ENCODE results near the gene BHLHA15. TPM values are rescaled to one million over a fixed set of nuclear protein-coding genes. Genes with fewer than 3 reads are reported as not detected.
A peak's percentile ranks its signal among the peaks of the same experiment; 100 is the strongest.

The BHLHA15 gene
- polyA plus RNA-seq, 1 experiment = not detected

DNA sequence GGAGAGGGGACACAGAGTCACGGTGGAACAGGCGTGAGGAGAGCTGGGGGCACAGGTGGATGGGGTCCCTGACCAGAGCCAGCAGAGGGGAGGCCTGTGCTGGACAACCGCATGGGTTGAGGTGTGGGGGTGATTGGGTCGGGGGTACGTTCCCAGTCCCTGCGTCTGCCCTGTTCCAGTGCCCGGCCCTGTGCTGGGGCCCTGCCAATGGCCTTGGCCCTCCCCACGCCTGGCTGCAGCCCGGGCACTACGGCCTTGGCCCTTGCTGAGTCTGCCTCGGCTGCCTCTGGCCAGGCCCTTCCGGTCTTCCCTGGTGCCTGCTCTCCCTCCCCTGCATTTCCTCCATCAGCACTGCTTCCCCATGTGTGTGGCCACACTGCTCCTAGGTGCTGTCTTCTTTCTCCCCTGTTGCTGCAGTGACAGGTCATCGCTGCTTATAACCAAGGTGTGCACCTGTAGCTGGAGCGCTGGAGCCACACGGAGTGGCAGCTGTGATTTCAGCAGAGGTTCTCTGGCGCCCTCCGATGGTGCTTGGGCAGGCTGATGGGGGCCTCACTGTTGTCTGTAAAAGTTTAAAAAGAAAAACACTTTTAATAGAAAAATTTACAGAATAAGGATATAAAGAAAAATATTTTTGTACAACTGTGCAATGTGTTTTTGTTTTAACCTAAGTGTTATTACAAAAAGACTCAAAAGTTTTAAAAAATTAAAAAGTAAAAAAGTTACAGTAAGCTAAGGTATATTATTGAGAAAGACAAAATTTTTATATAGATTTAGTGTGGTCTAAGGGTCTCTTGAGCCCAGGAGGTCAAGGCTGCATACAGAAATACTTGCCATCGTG lies 45.2 kb upstream of the BHLHA15 start:
- POLR2A ChIA-PET = no interaction called here
- Histone ChIP-seq H3K9me3 (ENCODE audit: control insufficient read depth, insufficient read depth, low read length) (no peaks in the 10 kb centered on the region), H3K4me3 (ENCODE audit: low read depth, low read length) (no peak overlapping the region), H3K27me3 (ENCODE audit: control insufficient read depth, insufficient read depth, low read length) (no peaks in the 10 kb centered on the region), H3K27ac (ENCODE audit: low read depth, low read length) (no peak overlapping the region)
- TF ChIP-seq, protein P1, sequence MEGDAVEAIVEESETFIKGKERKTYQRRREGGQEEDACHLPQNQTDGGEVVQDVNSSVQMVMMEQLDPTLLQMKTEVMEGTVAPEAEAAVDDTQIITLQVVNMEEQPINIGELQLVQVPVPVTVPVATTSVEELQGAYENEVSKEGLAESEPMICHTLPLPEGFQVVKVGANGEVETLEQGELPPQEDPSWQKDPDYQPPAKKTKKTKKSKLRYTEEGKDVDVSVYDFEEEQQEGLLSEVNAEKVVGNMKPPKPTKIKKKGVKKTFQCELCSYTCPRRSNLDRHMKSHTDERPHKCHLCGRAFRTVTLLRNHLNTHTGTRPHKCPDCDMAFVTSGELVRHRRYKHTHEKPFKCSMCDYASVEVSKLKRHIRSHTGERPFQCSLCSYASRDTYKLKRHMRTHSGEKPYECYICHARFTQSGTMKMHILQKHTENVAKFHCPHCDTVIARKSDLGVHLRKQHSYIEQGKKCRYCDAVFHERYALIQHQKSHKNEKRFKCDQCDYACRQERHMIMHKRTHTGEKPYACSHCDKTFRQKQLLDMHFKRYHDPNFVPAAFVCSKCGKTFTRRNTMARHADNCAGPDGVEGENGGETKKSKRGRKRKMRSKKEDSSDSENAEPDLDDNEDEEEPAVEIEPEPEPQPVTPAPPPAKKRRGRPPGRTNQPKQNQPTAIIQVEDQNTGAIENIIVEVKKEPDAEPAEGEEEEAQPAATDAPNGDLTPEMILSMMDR (IDR thresholded peaks at IDR 0.05; ENCODE audit: low read depth, low read length) = peak; percentile 63
- DNase-seq (ENCODE audit: low read depth, low spot score) = no peak
- CTCF ChIA-PET = interaction anchor here (0.6 to 10.3 kb wide), 20 partner anchors 8 to 1062 kb away, joined by 3 to 474 read pairs (median 4); partner anchors contain the start of gene LMTK2

DNA sequence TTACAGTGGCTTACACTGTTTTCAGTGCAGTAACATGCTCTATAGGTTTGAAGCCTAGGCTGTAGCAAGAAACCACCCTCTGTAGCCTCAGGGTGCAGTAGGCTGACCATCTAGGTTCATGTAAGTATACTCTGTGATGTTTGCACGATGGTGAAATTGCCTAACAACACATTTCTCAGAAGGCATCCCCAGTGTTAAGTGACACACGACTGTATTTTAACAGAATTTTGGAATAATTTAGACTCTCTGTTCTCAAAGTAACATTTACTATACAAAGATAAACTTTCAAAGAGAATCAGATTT lies 44.6 kb upstream of the BHLHA15 start:
- H3K9me3 ChIP-seq (ENCODE audit: control insufficient read depth, insufficient read depth, low read length) = no peaks in the 10 kb centered on the region
- TF ChIP-seq, protein P1 (IDR thresholded peaks at IDR 0.05; ENCODE audit: low read depth, low read length) = no peak
- H3K27me3 ChIP-seq (ENCODE audit: control insufficient read depth, insufficient read depth, low read length) = no peaks in the 10 kb centered on the region
- POLR2A ChIA-PET = no interaction called here
- DNase-seq (ENCODE audit: low read depth, low spot score) = no peak
- no peak overlapping the region for H3K27ac ChIP-seq (ENCODE audit: low read depth, low read length)
- CTCF ChIA-PET = interaction anchor here (0.6 to 10.3 kb wide), 18 partner anchors 8 to 1063 kb away, joined by 3 to 474 read pairs (median 4); partner anchors contain the start of gene LMTK2
- no peak overlapping the region for H3K4me3 ChIP-seq (ENCODE audit: low read depth, low read length)

DNA sequence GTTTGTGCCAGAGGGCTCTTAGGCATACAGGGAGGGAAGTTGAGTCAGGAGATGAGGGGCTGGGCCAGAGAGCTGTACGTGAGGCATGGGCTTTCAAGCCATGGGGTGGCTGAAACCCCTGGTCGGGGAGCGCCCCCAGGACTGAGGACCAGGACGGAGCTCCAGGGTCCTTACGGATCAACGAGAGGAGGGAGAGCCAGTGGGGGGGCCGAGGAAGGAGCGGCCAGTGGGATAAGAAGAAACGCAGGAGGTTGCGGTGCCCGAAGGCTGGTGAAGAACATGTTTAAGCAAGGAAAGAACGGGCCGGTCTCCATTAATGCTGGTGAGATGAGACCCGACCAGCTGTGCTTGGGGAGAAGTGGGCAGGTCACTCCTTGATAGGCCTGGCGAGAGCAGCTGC lies 43.6 kb upstream of the BHLHA15 start:
- no peak overlapping the region for H3K4me3 ChIP-seq (ENCODE audit: low read depth, low read length)
- no peak overlapping the region for H3K27ac ChIP-seq (ENCODE audit: low read depth, low read length)
- no peak for DNase-seq (ENCODE audit: low read depth, low spot score)
- no peaks in the 10 kb centered on the region for H3K27me3 ChIP-seq (ENCODE audit: control insufficient read depth, insufficient read depth, low read length)
- ChIA-PET POLR2A (interaction anchor here (0.6 to 2.0 kb wide), 3 partner anchors 48 to 146 kb away, joined by 4 to 6 read pairs (median 5); no protein-coding TSS in a partner anchor), CTCF (interaction anchor here (0.6 to 10.3 kb wide), 22 partner anchors 10 to 756 kb away, joined by 3 to 474 read pairs (median 14); partner anchors contain the start of genes ASNS and LMTK2)
- TF ChIP-seq, protein P1 (IDR thresholded peaks at IDR 0.05; ENCODE audit: low read depth, low read length) = no peak
- no peaks in the 10 kb centered on the region; the same call in 1 of the 2 replicates for H3K9me3 ChIP-seq (ENCODE audit: control insufficient read depth, insufficient read depth, low read length)

DNA sequence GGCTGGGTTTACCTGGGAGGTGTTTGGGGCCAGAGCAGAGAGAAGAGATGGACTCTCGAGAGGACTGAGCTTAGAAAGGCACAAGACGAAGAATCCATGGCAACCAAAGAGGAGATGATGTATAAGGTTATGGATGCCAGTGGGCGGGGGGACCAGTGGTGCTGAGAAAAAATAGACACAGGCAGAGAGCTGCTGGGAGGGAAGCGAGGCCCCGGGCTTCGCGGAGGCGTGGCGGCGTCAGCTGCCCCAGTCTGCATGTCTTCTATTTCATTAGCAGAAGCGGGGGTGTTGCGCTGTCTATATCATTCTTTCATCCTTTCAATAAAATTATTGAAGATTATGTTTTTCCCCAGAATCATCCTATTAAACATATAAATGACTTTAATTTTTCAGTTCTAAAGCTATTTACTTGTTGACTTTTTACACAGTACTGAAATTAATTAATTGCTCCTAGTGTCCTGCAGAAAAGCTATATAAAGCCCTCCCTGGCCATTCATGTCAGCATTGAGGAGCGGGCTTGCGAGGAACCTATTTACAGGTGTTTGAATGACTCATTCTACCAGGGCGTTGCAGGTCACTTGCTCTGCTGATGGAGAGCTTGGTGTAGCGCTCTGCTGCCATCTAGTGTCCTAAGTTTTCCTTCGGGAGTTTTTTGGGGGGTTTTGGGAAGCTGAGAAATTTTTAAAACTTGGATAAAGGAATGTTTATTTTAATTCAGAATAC lies 42.9 kb upstream of the BHLHA15 start:
- TF ChIP-seq, protein P1 (IDR thresholded peaks at IDR 0.05; ENCODE audit: low read depth, low read length) = peak; percentile 93
- POLR2A ChIA-PET = interaction anchor here (0.6 to 2.0 kb wide), 3 partner anchors 49 to 147 kb away, joined by 4 to 6 read pairs (median 5); no protein-coding TSS in a partner anchor
- Histone ChIP-seq H3K27ac (ENCODE audit: low read depth, low read length) (no peak overlapping the region), H3K27me3 (ENCODE audit: control insufficient read depth, insufficient read depth, low read length) (no peaks in the 10 kb centered on the region), H3K9me3 (ENCODE audit: control insufficient read depth, insufficient read depth, low read length) (no peaks in the 10 kb centered on the region; the same call in 1 of the 2 replicates), H3K4me3 (ENCODE audit: low read depth, low read length) (no peak overlapping the region)
- DNase-seq (ENCODE audit: low read depth, low spot score) = peak; percentile 34
- CTCF ChIA-PET = interaction anchor here (0.5 to 10.3 kb wide), 58 partner anchors 10 to 1064 kb away, joined by 3 to 474 read pairs (median 5); partner anchors contain the start of genes ASNS and LMTK2

Measured in AG04450 (cell line).